WI38 (cell line): Measurements from ENCODE around the gene ZDHHC7.
A peak's percentile ranks its signal among the peaks of the same experiment; 100 is the strongest.

ENCODE experiments used
- H3K4me3 ChIP-seq: 2 replicates; pipeline ENCODE4 v1.5.1; 2011; ENCODE audit warnings: low read depth, mild to moderate bottlenecking, control low read depth, low read length
- TF ChIP-seq, protein P1 (sequence below): IDR thresholded peaks from 2 replicates; pipeline ENCODE4 v1.5.1; 2012; ENCODE audit warnings: low read depth, mild to moderate bottlenecking, control low read depth, low read length

The ZDHHC7 gene

GRCh38 chr16:85005285-85006069 is 5.9 kb downstream of the ZDHHC7 start:
- TF ChIP-seq, protein P1, sequence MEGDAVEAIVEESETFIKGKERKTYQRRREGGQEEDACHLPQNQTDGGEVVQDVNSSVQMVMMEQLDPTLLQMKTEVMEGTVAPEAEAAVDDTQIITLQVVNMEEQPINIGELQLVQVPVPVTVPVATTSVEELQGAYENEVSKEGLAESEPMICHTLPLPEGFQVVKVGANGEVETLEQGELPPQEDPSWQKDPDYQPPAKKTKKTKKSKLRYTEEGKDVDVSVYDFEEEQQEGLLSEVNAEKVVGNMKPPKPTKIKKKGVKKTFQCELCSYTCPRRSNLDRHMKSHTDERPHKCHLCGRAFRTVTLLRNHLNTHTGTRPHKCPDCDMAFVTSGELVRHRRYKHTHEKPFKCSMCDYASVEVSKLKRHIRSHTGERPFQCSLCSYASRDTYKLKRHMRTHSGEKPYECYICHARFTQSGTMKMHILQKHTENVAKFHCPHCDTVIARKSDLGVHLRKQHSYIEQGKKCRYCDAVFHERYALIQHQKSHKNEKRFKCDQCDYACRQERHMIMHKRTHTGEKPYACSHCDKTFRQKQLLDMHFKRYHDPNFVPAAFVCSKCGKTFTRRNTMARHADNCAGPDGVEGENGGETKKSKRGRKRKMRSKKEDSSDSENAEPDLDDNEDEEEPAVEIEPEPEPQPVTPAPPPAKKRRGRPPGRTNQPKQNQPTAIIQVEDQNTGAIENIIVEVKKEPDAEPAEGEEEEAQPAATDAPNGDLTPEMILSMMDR: no peak
- H3K4me3 ChIP-seq: peak overlapping the region; percentile 23; the same call in 1 of the 2 replicates

DNA sequence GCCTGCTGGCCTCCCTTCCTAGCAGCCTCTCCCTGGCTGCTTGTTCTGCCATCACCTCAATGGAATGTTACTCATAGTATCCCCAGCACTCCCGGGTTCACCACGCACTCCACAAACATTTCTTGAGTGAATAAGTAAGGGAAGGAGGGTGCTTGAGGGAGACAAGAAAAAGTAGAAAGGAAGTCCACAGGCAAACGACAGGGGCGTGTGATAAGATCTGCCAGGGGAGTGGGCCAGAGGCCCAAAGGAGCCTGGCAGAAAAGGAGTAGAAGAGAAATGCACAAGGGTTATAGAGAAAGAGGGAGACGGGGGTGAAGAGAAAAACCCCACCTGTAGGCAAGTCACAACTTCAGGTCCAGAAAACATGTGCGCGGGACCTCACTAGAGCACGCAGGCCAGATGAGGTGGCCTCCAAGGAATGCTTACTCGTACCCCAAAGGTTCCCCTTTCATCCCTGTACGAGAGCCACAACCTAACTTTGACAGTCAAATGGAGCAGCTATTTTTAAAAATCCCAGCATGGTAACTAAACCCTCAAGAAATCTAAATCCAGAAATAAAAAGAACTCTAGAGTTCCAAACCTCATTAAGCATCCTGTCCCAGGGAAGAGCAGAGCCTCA is 6.6 kb downstream of the ZDHHC7 start:
- TF ChIP-seq, protein P1: no peak
- peak overlapping the region; percentile 23 for H3K4me3 ChIP-seq

DNA sequence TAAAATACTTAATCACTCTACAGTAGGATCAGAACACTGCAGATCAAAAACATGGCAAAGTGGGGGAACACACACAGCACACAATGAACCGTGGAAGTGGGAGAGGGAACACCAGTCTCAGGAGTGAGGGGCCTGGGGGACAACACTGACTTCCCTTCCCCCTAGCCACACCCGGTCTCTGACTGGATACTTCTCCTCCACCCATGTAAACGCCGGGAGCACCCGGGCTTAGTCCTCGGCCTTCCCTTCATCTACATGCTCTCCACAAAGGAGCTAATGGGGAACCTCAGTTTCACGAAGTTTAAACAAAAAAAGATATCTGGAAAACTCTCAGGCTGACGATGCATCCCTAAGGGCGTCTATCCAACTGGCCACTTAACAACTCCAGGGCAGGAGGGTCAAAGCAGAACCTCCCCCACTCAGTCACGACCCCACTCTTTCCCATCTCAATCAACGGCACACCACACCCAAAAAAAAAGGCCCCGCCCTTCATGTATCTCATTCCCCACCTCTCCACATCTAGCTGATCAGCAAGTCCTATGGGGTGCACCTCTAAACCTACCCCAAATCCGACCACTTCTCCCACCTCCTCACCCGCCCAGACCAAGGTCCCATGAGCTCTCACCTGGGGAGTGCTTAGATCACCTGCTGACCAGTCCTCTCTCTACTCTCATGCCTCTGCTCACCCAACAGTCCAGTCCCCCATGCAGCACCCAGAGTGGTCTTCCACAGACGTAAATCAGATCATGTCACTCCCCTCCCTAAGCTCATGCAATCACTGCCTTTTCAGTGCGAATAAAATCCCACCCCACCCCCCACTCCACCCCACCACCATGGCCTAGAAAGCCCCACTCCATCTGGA is 7.4 kb downstream of the ZDHHC7 start:
- peak overlapping the region; percentile 36 for H3K4me3 ChIP-seq
- TF ChIP-seq, protein P1: no peak

DNA sequence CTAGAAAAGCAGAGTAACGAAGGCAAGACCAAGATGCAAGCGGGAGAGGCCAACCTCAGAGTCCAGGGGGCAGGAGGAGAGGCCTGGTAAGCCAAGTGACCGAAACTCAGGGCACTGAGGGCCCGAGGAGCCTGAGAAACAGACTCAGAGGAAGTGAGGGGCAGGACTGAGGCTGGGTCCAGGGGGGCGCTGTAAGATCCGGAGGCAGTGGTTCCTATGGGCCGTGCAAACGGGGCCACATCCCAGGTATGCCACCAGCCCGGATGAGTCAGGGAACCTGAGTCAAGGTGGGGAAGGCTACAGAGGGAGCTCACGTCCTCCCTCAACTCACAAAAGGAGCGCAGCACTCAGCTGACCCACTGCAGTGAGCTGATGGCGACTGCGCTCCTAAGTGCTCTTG is 8.3 kb downstream of the ZDHHC7 start:
- no peak overlapping the region for H3K4me3 ChIP-seq
- TF ChIP-seq, protein P1: no peak

DNA sequence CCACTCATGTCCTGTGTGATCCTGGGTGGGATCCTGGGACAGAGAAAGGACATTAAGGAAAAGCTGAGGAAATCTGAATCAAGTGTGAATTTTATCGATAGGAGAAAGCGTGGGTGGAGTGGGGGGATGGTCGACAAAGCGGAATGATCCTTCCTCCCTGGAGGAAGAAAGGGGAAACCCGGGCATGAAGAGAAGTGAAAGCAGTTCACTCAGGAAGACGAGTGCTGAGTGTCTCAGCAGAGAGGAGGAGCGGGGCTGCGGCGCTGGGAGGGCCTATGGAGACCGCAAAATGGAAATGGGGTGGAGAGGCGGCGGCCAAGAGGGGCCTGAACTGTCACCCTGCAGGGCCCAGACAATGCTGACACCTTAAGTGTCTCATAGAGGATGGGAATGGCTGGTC is 8.7 kb downstream of the ZDHHC7 start:
- no peak overlapping the region for H3K4me3 ChIP-seq
- TF ChIP-seq, protein P1: no peak

GRCh38 chr16:85002099-85002541 is 9.2 kb downstream of the ZDHHC7 start:
- TF ChIP-seq, protein P1: no peak
- H3K4me3 ChIP-seq: no peak overlapping the region
